ENCODE data around the gene LYRM4.

The LYRM4 gene

GRCh38 chr6:5155906-5156305 lies 104.8 kb downstream of the LYRM4 start:
- no peak for TF ChIP-seq CTCF (conservative IDR thresholded peaks at IDR 0.05; ENCODE audit: low read depth)
- ChIA-PET POLR2A (ENCODE audit: low non-redundant PET) (no interaction called here), CTCF (interaction anchor here (0.6 kb wide), 2 partner anchors 142 to 1165 kb away, joined by 3 read pairs; partner anchors contain the start of gene F13A1)
- no peak overlapping the region for H3K27ac ChIP-seq
- no peak for DNase-seq (ENCODE audit: low spot score)

GRCh38 chr6:5153186-5153585 lies 107.6 kb downstream of the LYRM4 start:
- DNase-seq (ENCODE audit: low spot score), result no peak
- no peak overlapping the region for H3K27ac ChIP-seq
- ChIA-PET POLR2A (ENCODE audit: low non-redundant PET) (no interaction called here), CTCF (no interaction called here)
- TF ChIP-seq CTCF (conservative IDR thresholded peaks at IDR 0.05; ENCODE audit: low read depth), result no peak

- ChIA-PET CTCF (interaction anchor here (0.6 kb wide), 1 partner anchor 614 kb away, joined by 5 read pairs; no protein-coding TSS in a partner anchor), POLR2A (ENCODE audit: low non-redundant PET) (no interaction called here)
- DNase-seq (ENCODE audit: low spot score), result no peak
- TF ChIP-seq CTCF (conservative IDR thresholded peaks at IDR 0.05; ENCODE audit: low read depth), result no peak
- no peak overlapping the region for H3K27ac ChIP-seq
Observed at GRCh38 chr6:5152460-5152859, 108.3 kb downstream of the LYRM4 start.

- ChIA-PET POLR2A (ENCODE audit: low non-redundant PET) (no interaction called here), CTCF (interaction anchor here (0.6 to 0.8 kb wide), 2 partner anchors 614 to 1097 kb away, joined by 3 to 5 read pairs; no protein-coding TSS in a partner anchor)
- DNase-seq (ENCODE audit: low spot score), result peak; percentile 62
- H3K27ac ChIP-seq, result no peak overlapping the region
- no peak for TF ChIP-seq CTCF (conservative IDR thresholded peaks at IDR 0.05; ENCODE audit: low read depth)
Observed at GRCh38 chr6:5151955-5152401, 108.8 kb downstream of the LYRM4 start.

- DNase-seq (ENCODE audit: low spot score), result no peak
- H3K27ac ChIP-seq, result no peak overlapping the region
- no peak for TF ChIP-seq CTCF (conservative IDR thresholded peaks at IDR 0.05; ENCODE audit: low read depth)
- CTCF ChIA-PET, result interaction anchor here (0.8 kb wide), 1 partner anchor 1096 kb away, joined by 3 read pairs; no protein-coding TSS in a partner anchor
- POLR2A ChIA-PET (ENCODE audit: low non-redundant PET), result no interaction called here
Observed at GRCh38 chr6:5151360-5151954, 109.3 kb downstream of the LYRM4 start.

GRCh38 chr6:5150551-5151075 lies 110.1 kb downstream of the LYRM4 start:
- no peak for DNase-seq (ENCODE audit: low spot score)
- TF ChIP-seq CTCF (conservative IDR thresholded peaks at IDR 0.05; ENCODE audit: low read depth), result no peak
- ChIA-PET CTCF (interaction anchor here (0.5 to 0.7 kb wide), 2 partner anchors 13 to 925 kb away, joined by 3 to 4 read pairs; no protein-coding TSS in a partner anchor), POLR2A (ENCODE audit: low non-redundant PET) (no interaction called here)
- H3K27ac ChIP-seq, result no peak overlapping the region
